HG02678 (cell line): ENCODE measurements around the gene RPH3AL.
"Not testable (repeated sequence)": the region's sequence is repeated elsewhere in the genome, so short reads cannot be mapped to it uniquely, and the experiment has no call there.

Experiments
- ATAC-seq: cut with Tn5 transposase; IDR thresholded peaks from one replicate; pipeline ENCODE4 v1.9.1; 2021; ENCODE audit warnings: mild to moderate bottlenecking, moderate library complexity; ENCODE audit not compliant: unreplicated experiment

RPH3AL gene

DNA sequence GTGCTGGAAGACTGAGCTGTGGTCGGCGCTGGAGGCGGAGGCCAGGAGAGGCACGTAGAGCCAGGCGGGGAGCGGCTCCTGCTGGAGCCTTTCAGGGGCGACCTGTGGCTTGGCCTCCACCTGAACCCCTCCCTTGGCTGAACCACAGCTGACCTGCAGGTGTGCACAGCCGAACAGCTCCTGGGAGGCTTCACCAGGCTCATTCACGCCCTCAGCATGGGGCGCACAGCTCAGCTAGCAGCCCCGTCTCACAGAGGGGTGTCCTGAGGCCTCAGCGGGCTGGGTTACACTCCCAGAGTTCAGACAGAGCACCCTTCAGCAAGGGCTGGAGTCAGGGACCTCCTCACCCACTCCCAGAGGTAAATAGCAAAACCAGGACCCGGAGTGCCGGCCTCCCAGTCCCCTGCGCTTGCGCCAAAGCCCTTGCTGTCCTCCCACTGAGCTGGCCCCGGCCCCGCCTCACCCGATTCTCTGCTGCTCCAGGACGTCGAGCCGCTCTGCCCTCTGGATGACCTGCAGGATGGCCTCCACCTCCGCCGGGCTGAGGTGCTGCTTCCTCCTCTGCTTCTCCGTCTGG lies 31.7 kb downstream of the RPH3AL start:
- no peak for ATAC-seq

DNA sequence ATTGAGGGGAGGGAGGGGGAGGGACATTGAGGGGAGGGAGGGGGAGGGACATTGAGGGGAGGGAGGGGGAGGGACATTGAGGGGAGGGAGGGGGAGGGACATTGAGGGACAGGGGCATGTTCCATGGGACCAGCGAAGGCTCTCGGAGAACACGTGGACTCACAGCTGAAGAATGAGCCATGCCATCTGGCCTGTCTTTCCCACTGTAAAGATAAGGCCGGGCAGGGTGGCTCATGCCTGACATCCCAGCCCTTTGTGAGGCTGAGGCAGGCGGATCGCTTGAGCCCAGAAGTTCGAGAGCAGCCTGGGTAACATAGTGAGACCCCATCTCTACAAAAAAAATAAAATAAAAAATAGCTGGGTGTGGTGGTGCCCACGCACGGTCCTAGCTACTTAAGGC lies 32.5 kb downstream of the RPH3AL start:
- no peak for ATAC-seq

DNA sequence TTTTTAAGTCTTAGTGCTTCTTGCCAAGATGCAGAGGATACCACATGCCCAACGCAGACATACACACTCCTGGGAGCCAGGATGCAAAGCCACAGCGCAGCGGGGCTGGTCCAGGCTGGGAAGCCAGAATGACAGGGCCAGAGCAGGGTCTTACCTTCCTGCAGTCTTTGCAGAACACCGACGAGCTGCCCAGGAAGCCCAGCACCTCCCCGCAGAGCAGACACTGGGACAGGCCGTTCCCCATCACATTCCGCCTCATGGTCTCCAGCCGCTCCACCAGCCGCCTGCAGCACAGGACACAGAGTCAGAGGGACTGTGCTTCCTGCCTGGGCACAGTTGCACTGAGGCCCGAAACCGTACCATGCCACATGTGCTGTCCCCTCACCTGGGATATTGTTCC lies 33.3 kb downstream of the RPH3AL start:
- ATAC-seq, result no peak

DNA sequence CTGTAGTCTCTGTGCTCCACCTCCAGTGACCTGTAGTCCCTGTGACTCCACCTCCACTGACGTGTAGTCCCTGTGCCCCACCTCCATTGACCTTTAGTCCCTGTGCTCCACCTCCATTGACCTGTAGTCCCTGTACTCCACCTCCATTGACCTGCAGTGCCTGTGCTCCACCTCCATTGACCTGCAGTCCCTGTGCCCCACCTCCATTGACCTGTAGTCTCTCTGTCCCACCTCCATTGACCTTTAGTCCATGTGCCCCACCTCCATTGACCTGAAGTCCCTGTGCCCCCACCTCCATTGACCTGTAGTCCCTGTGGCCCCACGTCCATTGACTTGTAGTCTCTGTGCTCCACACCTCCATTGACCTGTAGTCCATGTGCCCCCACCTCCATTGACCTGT lies 35.5 kb downstream of the RPH3AL start:
- not testable (repeated sequence) for ATAC-seq

DNA sequence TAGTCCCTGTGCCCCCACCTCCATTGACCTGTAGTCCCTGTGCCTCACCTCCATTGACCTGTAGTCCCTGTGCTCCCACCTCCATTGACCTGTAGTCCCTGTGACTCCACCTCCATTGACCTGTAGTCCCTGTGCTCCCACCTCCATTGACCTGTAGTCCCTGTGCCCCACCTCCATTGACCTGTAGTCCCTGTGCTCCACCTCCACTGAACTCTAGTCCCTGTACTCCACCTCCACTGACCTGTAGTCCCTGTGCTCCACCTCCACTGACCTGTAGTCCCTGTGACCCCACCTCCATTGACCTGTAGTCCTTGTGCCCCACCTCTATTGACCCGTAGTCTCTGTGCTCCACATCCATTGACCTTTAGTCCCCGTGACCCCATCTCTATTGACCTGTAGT lies 37.2 kb downstream of the RPH3AL start:
- not testable (repeated sequence) for ATAC-seq

DNA sequence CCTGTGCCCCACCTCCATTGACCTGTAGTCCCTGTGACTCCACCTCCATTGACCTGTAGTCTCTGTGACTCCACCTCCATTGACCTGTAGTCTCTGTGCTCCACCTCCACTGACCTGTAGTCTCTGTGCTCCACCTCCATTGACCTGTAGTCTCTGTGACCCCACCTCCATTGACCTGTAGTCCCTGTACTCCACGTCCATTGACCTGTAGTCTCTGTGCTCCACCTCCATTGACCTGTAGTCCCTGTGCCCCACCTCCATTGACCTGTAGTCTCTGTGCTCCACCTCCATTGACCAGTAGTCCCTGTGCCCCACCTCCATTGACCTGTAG lies 38.0 kb downstream of the RPH3AL start:
- ATAC-seq, result not testable (repeated sequence)

DNA sequence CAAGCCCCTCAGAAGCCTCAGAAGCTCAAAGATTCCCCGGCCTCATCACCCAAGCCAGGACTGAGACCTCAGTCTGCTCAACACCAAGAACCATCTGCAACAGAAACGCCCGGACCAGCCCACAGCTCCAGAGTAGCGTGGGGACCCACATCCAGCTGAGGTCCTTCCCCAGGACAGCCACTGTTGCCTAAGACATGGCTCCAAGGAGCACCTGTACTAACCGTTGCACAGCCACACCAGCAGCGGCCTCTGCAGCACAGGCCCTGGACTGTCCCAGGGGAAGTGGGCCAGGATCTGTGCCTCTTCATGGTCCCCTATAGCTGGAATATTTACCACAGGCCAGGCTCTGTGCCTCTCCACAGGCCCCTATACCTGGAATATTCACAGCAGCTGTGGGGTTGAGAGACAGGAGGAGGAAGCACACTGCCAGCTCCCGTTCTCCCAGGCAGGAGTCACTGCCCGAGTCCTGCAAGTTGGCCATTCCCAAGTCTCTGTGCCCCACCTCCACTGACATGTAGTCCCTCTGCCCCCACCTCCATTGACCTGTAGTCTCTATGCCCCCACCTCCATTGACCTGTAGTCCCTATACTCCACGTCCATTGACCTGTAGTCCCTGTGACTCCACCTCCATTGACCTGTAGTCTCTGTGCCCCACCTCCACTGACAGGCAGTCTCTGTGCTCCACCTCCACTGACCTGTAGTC lies 38.5 kb downstream of the RPH3AL start:
- ATAC-seq, result no peak

DNA sequence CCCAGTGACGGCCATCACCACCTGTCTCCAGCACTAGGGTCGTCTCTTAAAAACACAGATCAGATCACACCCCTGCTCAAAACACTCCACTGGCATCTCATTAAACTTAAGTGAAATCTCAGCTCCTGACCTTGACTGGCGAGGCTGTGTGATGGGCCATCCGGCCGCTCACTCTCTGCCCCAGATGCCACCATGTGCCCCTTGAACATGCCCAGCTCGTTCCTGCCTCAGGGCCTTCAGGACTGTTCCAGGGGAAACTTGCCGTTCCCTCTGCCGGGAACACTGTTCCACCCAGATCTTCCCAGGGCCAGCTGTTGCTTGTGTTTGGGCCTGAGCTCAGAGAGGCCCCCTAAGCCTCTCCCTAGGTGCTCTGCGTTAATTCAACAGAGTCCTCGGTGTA lies 39.4 kb downstream of the RPH3AL start:
- no peak for ATAC-seq

DNA sequence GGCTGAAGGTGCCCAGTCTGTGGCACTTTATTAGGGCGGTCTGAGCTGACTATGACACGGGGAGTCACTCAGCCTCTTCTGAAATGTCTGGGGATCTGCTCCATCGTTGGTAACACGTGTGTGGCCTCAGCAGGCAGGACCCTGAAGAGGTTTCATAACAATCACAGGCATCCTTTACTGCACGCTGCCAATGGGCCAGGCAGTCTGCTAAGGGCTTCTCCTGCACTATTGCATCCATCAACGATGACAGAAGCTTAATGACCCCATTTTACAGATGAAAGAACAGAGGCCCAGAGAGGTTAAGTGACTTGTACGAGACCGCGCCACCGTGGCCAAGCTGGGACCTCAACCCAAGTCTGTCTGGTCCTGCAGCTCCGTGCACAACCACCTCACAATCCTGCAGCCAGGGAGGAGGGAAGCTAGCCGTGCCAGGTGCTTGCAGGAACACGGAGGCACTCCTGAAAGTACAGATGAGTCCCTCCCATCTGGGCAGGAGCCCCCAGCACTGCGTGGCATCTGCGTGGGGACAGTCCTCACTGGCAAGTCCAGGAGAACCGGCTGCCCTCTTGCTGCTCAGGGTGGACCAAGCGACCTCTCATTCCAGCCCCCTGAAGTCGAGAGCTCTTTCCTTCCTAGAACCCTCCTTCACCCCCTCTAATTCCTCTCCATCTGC lies 40.0 kb downstream of the RPH3AL start:
- no peak for ATAC-seq

DNA sequence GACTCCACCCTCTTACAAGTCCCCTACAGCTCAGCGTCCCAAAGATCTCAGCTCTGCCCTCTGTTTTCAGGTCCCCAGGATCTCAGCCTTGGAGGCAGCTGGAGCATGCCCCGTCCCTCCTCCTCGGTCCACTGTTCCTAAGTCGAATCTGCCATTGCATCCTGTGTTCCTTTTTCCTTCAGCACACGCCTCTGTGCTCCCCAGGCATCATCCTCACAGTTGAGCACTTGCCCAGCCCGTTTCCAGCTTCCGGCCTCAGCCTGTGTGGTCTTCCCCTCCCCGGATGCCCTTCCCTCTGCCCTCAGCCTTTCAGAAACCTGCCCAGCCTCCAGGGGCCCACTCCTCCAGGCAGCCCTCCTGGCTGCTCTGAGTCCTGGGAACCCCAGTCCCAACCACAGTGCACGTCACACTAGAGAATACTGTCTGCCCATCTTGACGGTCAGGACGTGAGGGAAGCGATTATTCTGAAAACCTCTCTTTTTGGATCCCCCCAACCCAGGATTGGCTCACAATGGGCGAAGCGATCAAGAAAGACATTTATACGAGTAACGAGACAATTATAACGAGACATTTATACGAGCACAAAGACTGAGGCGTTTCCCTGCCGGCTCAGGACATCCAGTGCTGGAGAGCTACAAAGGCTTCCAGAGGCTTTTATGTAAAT lies 41.4 kb downstream of the RPH3AL start:
- ATAC-seq, result no peak

DNA sequence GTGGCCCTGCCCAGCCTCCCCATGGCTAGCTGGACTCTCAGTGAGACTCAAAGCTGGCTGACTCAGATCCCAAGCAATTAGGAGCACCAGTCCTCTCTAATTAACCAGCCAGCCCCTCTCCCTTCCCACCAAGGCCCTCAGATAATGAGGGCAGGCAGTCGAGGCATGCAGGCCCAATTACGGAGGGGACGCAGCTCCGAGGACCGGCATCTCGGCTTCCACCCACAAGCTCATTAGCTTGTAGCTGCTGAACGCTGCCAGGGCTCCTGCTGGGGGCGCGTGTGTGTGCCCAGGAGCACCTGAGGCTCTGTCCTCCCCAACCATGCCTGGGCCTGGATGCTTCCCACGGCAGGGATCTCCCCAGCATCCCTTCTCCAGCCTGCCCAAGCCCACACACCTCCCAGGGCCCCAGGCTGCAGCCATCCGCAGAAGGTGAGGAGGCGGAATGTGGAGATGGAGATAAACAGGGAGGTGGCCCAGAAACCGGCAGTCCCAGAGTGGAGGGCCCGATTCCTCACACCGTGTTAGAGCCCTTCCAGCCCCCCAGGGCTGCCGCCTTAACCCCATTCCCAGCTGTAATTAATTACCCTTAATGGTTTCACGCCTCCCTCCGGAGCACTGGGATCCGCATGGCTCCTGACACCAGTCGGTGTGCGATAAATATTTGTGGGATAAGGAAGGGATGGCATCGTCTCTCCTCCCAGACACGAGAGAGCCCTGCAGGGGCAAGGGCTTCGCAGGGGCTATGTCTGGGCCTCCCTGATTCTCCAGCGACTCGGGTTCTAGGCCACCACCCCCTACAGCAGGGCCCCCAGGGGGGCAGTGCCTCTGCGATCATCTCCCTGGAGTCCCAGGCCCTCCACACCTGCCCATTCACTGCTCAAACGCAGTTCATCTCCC lies 42.2 kb downstream of the RPH3AL start:
- no peak for ATAC-seq

DNA sequence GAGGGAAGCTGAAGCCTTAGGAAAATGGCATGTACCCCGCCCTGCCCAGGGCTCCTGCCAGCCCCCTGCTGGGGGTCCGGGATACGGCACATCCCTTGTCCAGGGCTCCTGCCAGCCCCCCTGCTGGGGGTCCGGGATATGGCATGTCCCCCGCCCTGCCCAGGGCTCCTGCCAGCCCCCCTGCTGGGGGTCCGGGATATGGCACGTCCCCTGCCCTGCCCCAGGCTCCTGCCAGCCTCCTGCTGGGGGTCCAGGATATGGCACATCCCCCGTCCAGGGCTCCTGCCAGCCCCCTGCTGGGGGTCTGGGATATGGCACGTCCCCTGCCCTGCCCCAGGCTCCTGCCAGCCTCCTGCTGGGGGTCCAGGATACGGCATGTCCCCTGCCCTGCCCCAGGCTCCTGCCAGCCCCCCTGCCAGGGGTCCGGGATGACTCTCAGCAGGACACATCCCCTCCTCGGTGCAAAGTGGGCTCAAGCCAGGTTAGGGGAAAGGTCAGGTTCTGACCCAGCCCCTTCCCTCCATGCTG lies 43.2 kb downstream of the RPH3AL start:
- no peak for ATAC-seq

DNA sequence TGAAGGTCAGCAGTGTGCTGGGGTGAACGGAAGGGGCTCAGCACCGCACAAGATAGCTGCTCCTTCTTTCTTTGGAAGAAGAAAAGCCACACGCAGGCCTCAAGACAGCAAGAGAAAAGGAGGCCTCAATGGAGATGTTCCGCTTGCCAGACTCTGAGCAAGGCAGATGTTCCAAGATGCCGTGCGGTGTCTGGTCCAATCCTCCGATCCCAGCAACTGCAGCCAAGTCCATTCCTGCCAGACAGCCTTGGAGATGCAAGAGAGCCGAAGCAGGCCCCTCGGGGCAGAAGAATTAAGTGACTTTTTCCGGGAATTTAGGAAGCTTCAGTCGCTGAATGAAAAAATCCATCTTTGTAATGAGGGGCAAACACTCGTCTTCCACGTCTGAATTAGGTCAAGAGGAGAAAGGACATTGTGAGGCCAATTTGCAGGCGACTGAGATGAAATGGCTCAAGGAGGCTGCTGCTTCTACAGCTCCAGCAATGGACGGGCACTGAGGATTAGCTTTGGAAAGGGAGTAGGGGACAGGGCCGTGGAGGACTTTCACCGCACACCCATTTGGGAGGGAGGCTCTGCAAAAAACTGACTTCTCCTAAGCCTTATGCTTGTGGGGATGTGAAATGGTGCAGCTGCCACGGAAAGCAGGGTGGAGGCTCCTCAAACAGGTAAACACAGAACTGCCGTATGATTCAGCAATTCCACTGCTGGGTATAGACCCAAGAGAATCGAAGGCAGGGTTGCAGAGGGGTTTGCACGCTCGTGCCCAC lies 44.7 kb downstream of the RPH3AL start:
- no peak for ATAC-seq

DNA sequence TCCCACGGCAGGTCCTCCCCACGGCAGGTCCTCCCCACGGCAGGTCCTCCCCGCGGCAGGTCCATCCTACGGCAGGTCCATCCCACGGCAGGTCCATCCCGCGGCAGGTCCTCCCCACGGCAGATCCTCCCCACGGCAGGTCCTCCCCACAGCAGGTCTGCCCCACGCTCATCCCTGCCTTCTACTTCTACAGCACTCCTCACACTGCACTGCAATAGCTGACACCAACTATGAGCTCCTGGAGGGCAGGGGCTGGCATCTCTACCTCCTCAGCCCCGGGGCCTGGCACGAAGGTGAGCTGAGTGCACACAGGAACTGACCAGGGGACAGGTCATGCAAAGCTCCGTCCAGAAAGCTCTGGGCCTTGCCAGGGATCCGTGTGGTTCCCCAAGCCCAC lies 45.3 kb downstream of the RPH3AL start:
- no peak for ATAC-seq

DNA sequence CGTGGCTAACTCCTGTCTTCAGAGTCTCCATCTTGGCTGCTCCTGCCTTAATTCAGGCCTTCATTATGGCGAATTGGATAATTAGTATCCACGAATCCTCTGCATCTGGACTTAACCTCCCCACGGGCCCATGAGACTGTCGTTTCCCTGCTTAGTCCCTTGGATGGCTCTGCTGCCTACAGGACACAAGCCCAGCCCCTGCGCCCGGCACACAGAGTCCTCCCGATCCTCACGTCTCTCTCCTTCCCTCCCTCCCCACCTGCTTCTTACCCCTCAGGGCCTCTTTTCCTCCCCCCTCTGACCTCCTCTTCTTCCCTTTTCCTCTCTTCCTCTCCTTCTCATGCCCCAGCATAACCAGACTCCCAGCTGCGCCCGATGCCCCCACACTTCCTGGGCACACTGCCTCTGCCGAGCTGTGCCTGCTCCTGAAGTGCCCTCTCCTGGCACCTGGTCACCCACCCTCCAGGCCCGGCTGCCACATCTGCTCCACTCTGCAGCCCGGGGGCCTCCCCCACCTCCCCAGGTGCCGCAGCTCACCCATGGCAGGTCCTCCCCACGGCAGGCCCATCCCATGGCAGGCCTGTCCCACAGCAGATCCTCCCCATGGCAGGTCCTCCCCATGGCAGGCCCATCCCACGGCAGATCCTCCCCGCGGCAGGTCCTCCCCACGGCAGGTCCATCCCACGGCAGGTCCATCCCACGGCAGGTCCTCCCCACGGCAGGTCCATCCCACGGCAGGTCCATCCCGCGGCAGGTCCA lies 45.9 kb downstream of the RPH3AL start:
- no peak for ATAC-seq

DNA sequence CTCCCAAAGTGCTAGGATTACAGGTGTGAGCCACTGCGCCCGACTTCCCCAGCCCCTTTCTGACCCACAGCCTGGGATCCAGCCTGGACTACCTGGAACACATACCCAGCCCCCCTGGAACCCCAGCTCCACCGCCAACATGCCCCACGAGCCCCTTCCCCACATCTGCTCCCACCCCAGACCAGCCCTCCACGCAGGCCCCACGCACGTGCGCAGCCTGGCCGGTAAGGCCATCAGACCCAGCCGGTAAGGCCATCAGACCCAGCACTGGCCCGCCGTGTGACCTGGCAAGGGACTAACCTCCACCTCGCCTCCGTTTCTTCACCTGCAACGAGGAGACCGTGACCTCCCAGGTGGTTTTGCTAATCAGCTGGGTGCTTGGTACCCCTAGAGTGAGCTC lies 46.5 kb downstream of the RPH3AL start:
- ATAC-seq, result no peak

DNA sequence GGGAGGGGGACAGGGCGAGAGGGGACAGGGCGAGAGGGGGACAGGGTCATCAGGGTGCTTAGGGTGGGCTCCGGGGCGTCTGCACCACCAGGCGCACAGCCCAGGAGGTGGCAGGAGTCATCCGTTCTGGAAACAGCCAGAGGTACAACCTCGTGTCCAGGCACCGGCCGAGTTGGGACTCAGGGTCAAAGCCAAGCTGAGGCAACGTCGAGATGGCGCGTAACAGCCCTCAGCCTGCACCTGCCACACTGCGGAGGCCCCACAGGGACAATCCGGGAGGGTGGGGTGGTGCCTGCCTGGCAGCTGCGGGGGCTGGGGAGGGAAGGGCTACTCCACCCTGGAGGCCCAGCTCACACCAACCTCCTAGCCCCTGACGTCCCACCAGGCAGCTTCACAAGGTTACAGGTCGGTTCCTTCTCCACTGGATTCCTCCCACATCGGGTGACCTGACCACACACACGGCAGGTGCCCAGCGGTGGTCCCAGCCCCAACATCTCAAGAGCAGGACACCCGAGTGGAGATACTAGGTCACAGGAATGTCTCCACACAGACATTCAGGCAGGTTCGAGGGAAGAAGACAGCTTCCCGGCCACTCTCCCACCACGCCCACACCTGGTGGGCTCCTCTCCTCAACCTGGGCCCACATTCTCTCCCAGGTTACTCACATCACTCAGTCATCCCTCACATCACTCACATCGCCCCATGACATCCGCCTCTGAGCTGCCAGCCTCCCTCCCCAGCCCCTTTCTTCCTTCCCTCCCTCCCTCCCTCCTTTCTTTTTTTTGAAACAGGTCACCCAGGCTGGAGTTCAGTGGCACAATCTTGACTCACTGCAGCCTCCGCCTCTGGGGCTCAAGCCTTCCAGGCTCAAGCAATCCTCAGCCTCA lies 47.3 kb downstream of the RPH3AL start:
- ATAC-seq, result no peak

DNA sequence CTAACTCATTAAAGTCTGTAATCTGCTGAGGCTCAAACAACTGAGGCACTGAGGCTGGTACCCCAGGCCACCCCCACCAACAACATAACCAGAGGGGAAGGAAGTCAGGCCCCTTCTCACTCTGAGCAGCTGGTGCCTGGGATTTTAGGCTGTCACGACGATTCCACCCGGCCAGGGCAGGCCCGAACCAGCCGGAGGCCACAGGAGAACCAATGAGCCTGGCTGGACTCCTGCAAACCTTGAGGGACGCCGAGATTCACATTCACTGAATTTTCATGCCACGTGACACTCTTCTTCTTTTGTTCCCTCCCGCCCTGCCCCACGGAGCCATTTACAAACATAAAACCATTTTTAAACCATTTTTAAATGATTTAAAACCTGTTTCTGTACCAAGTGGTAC lies 48.1 kb downstream of the RPH3AL start:
- ATAC-seq, result no peak
